HG03095 (cell line): Measurements from ENCODE around the gene YWHAQ.

Experiments
- ATAC-seq: cut with Tn5 transposase; IDR thresholded peaks from one replicate; pipeline ENCODE4 v1.9.1; 2021; ENCODE audit warnings: moderate library complexity; ENCODE audit not compliant: unreplicated experiment

YWHAQ gene

DNA sequence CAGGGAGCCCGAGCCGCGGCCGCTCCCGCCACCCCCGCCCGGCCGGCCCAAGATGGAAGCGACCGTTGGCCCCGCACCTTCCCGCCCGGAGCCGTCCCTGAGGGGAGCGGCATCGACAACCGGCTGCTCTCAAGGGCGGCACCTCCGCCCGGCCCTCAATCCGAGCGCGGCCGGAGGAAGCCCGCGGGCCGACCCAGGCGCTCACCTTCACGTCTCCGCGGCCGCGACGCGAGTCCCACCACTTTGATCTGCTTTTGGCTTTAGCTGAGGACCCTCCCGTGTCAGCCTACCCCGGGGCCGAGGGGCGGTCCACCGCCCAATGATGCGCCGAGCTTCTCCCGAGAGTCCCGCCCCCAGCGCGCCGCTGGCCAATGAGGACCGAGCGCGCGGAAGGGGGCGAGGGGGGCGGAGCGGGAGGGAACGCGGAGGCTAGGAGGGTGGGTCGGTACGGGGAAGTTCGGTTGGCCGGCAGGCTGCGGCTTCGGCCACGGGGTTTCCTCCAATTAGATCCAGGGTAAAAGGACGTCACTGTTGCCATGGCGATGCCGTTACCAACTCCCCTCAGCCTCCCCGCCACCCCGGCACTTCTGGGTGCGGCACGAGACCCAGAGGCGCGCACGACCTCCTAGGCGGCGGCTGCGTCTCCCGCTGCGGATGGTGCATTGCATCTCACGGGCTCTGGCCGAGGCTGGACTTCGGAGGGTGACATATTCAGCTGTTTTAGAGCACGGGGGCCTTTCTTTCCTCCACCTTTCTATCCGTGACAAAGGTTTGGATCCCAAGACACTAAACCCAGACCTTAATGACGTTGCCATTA is at the start of gene YWHAQ:
Gene YWHAQ, minus strand, starts transcription at position 262 of the 817 bp plus-strand sequence. CDS start 545 bp downstream, outside the sequence.
- ATAC-seq = peak; percentile 94

DNA sequence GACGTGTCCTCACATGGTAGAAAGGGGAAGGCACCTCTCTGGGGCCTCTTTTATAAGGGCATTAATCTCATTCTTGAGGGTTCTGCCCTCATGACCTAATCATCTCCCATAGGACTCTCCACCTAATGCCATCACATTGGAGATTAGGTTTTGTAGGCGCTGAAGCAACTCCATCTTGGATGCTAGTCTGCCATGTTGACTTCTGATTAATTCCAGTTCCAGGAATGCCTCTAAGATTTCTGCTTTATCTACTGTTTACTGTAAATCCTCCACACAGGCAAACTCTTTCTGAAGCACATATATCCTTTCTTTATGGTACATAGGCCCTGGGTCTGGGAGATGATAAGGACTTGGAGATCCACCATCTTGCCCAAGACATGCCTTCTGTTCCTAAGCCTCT is 49.3 kb upstream of the YWHAQ start:
- no peak for ATAC-seq

DNA sequence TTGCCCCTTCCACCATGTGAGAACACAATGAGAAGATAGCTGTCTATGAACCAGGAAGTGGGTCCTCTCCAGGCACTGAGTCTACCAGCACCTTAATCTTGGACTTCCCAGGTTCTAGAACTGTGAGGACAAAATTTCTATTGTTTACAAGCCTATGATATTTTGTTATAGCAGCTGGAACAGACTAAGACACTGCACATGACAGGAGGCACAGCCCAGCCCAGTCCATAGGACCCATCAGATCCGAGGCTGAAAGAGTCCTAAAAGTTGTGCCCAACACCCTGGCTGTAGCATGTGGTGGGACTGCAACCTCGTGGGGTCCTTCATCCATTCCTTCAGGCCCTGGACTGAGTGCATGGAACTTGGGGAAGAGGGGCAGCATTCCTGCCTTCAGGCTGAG is 48.4 kb upstream of the YWHAQ start:
- ATAC-seq = no peak

DNA sequence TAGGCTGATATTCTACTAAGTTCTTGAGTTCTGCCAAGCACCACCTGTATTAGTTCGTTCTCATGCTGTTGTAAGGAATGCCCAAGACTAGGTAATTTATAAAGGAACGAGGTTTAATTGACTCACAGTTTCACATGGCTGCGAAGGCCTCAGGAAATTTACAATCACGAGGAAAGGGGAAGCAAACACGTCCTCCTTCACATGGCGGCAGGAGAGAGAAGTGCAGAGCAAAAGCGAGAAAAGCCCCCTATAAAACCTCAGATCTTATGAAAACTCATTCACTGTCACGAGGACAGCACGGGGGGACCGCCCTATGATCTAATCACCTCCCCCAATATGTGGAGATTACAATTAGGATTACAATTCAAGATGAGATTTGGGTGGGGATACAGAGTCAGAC is 47.7 kb upstream of the YWHAQ start:
- ATAC-seq = no peak

DNA sequence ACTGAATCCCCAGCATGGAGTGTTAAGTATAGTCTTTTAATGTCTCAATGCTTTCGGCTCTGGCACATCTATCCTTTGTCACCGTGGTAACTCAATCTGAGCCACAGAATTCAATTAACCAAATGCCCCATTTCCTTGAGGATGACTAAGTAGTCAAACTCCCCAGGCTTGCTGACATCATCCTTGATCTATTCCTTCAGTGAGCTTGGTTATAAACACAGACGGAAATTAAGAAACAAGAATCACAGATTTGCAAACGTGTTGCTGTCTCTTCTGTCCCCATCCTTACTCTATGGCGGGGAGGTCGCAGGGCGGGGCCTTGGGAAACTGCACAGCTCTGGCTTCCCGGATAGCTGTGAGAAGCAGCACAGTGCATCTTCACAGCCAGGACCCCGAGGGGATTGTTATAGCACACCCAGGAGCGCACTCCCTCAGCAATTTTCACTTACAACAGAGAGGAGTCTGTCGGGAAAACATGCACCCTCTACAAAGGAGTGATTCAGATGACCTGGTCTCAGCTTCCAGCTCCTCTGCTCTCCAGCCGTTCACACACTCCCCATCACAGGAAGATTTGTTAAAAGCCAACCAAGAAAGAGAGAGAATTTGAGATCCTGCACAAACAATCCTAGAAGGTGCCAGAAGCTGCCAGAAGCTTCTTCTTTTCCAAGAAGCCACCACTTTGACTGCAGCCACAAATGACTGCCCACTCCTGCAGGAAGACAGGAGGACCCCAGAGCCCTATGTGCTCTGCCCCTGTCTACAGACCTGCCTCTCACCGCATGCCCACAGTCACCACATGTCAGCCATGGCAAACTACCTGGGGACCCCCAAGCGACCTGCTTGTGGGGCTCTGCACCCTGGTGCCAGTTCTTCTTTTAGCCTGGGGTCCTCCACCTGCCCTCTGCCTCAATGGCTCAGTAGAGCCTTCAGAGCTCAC is 44.9 kb upstream of the YWHAQ start:
- no peak for ATAC-seq

DNA sequence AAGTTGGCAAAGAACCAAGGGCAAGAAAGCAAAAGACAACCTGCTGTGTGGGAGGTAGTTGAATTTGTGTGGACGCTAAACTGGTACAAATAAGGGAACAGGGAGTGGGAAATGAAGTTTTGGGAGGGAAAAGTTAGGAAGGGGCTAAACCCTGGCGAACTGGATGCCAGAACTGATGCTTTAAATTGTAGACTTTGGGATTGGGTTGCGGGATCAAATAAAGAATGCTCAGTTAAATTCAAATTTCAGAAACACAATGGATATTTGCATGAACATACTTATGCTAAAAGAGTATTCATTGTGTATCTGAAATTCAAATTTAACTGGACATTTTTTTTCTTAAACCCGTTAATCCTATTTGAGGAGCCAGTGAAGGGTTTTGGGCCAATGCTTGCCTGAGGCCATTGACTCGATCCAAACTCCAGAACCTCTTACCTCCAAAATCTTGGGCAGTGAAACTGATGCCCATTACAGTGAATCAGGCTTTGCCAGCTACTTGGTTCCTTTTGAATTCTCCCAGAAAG is 44.2 kb upstream of the YWHAQ start:
- no peak for ATAC-seq

DNA sequence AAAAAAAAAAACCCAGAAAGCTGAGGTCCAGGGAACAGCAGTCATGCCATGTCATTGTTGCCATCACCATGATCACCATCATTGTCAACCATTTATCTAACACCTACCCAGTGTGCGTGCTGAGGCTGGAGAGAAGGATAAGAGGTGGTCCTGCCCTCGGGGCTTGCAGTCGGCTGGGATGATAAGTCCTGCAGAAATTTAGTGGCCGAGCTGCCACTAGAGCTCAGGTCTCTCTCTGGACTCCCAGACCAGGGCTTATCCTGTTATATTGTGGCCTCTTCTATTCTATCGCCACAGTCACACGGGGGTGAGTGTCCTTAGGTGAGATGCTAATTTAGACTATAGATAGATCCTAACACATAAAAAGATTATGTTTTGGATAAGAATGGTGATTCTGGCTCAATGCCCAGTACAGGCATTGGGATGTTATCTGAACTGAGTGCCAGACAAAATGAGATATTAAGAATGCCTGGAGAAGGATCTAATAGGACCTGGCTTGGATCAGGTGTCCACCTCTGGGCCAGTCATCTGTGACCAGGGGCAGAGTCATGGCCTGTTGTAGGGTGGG is 43.2 kb upstream of the YWHAQ start:
- no peak for ATAC-seq

DNA sequence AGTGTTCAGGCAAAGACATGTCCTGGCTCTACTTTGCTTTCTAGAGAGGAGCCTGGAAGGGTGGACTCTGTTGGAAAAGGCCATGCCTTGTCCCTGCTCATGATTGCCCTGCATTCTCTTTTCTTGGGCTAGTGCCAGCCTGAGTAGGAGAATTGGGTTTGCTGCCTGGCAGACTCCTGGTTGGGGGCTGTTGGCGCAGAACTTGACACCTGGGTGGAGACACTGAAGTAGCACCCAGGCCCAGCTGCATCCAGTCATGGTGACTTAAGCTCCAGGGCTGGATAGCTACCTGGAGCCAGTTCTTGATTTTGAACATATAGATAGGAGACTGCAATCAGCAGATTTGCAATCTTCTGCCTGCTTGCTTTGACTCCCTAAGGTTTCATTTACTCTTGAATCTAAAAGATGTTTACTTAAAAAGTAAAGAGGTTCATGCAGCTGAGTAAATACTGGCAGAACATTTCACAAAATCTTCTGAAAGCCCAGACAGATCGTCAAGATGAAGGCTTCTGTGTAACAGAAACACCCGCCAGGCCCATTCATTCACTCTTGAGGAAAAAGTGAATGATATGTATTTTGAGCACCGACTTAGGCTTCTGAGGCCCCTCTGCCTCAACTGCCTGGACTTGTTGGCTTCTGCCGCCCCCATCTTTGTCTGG is 38.0 kb upstream of the YWHAQ start:
- no peak for ATAC-seq

DNA sequence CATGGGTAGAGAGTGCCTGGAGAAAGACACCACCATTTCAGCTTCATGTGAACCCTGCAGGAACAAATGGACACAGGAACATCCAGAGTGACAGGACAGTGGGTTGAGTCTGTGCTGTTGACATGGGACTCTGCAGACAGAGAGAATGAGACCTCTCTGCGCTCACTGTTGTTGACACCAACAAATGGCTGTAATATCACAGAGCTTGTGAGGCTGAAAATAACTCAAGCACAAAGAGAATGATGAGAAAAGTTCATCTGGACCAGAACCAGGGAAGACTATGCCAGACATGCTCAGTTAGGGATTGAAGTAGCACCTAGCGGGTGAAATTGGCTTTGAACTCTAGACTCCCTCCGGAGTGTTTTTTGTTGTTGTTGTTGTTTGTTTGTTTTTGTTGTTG is 37.0 kb upstream of the YWHAQ start:
- ATAC-seq = no peak

DNA sequence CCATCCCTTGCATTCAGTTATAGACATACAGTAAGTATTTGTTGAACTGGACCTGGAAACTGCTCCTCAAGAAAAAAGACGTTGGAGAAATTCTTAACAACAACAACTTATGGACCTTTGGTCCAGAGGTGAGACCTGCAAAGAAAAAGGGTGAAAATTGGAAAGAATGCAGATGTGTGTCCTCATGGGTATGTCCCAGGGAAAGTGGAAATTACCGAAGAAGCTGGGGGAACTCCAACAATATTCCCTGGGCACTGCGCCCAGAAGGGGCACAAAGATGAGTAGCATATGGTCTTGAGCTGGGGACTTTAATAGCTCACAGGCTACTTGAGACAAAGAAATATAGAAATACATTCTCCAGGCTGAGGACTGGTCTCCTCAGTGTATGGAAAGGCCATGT is 35.5 kb upstream of the YWHAQ start:
- ATAC-seq = no peak

DNA sequence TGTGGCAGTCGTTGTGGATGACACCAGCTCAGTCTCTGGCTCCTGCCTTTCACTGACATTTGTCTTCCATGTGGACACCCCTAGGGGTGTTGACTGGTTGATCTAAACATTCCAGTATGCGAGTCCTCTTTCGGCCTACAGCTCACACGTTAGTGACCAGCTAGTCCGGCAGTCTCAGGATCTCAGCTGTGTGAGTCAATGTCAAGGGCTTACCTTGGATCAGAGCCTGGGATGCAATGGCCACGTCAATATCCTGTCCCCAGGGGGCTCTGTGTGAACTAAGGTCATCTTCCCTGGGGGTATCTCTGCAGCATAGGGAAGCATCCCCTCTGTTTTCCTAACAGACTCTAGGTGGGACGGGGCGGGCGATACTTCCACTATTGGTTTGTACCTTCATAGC is 35.1 kb upstream of the YWHAQ start:
- ATAC-seq = no peak

DNA sequence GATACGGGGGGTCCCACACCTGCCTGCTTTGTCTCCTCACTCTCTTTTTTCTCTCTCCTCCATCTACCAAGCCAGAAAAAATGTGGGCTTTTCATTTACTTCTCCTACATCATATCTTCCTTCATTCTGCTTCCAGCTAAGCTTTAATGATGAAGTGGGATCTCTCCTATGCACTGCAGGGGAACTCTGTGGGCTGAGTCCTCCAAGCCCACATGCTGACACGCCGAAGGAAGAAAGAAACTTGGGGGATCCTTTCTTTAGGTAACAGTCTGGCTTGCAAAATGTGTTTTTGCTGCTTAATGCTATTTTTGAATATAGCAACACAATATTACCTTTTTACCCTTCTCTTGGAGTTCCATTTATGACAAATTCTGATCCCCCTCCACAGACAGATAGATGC is 33.6 kb upstream of the YWHAQ start:
- no peak for ATAC-seq

DNA sequence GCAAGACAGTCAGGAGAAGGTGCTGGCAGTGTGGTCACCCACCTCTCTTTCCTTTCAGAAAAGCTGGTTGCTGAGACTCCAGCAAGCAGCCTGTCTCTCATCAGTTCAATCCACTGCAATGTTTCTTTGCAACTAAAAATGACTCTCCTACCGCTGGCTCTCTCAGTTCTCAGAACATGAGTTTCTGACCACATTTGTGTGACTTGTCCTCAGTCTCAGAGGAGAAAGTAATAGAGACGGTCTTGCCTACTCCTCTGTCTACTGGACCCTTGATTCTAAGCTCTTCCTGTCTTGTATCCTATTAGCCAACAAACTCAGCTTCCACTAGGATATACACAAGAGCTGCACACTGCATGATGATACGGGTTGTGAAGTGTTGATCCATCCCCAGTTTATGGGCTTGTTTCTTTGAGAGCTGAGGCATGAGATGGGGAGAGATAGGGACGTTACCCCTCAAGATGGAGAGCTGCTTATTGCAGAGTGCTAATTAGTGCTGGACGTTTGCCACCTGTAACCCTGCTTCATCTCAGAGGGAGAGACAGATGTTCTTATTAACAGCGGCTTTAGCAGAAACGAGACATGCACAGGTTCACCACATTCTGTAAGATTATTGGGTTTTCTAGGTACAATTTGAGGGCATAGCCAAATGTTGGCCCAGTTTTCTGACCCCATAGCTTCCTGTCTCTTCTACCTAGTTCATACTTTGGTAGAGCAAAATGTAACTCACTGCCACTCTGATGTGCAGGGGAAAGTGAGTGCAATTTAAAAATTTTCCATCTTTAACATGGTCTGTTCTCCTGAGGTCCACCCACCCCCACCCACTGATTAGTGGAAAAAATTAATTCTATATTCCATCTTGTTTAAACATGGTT is 32.4 kb upstream of the YWHAQ start:
- peak; percentile 91 for ATAC-seq

DNA sequence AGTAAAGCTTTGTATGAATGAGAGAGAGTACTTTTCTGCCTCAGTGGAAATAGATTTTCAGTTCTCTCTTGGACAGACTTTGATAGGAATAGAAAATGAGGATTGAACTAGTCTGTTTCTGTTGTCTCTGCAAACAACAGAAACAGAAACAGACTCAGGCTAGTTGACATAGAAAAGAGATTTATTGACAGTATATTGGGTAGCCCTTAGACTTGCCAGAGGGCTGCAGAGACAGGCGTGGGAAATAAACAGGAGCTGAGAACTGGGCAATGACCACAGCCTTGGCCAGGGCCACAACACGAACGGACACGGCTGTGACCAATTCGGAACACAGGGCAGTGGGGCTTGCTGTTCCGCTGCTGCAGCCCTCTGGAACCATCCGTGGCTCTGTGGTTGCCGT is 30.5 kb upstream of the YWHAQ start:
- ATAC-seq = no peak

DNA sequence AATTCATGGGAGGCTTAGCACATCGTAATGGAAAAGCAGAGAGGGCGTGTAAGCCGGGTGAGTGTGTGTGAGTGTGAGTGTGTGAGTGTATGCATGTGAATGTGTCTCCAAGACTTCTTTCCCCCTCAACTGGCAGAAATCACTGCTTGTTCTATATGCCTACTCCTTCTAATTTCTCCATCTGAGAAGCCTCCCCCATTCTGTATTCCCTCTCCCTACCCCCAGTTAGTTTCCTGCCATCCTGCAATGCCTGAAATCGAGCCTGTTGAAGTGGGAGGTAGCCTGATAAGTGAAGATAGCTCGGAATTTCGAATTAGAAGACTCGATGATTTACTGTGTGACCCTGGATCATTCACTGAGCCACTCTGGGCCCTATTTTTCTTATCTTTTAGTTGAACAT is 30.0 kb upstream of the YWHAQ start:
- ATAC-seq = no peak

DNA sequence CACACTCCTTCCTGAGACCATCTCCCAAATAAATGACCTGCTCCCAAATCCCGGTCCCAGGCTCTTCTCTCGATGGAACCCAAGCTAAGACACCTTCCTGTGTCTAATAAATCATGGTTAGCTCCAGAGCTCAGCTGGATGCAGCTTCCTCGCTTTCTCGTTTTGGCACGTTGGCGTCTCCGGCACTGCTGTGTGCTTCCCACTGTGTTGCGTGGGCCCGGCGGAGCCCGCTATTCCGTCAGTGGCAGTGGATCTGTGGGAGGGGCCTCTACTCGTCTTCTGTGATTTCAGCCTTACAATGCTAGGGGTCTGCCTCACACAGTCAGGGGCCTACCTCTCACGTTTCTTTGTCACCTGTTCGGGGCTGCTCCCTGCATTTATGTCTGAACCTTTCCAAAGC is 29.4 kb upstream of the YWHAQ start:
- ATAC-seq = no peak

DNA sequence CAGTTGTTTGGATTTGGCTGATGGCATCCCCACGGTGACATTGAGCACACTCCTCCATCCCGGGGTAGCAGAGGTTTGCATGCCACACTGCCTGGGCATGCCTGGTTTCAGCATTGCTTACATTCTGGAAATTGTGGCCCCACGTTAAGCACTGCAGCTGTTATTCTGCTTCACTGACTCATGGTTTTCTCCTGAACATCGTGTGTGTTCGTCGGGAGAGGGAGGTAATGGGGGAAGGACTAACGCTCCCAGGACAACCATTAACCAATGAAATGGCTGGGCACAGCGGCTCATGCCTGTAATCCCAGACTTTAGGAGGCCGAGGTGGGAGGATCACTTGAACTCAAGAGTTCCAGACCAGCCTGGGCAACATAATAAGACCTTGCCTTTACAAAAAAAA is 28.2 kb upstream of the YWHAQ start:
- ATAC-seq = no peak

DNA sequence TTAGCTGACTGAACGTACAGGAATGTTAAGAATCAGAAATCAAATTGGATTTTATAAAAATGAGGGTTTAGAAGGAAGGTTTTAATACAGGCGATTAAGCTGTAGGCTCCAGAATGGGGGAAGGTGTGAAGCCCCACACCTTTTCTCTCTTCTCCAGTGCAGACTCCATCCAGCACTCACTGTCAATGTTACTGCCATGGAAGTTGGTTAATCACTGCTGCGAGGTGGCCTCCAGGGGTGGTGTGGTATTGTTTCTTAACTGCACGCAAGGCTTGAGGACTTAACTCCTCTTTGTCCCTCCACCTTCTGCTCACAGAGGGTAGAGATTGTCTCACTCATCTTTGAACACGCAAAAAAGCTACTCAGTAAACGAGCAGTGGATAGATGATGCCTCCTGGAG is 26.9 kb upstream of the YWHAQ start:
- no peak for ATAC-seq

DNA sequence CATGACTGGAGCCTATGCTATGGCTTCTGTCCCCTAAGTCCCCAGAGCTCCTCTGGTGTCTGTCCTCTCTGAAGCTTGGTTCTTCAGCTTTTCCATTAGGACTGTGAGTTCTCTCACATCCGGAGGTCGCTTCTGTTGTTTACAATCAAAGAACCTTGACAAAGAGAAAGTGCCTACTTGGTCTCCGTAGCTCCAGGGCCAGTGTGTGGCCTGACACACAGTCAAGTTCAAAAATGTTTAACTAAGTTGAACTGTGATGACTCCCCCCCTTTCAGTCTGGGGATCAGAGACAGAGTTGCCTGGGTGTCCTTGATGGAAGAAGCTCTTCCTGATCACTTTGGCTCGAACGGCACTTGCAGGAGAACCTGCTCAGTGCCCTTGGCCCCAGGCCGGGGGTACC is 26.3 kb upstream of the YWHAQ start:
- no peak for ATAC-seq

DNA sequence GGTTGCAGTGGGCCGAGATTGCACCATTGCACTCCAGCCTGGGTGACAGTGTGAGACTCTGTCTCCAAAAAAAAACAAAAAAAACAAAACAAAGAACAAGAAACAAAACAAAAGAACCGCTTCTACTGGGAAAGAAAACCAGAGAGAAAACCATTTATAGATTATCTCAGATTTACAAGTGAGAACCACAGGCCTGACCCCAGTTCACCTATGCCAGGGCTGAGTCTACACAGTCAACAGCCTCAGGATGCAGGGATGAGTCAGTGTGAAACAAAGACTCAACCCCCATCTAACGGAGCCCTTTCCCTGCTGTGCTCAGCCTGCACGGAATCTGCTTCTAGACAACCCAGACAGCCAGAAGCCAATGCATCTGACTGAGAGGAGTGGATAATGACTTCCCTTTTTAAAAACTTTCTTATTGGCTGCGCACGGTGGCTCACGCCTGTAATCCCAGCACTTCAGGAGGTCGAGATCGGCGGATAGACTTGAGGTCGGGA is 25.5 kb upstream of the YWHAQ start:
- ATAC-seq = peak; percentile 85
